Panc1 (cell line): Measurements from ENCODE around the gene FYN. TPM values are rescaled to one million over a fixed set of nuclear protein-coding genes. Genes with fewer than 3 reads are reported as not detected.

Source experiments
- ATAC-seq: fragments of 200-7000 bp; cut with Tn5 transposase; 2 replicates; pipeline ENCODE4 v1.9.1; 2020; ENCODE audit warnings: mild to moderate bottlenecking, moderate library complexity
- BruUV-seq: library from RNA; stranded (reverse); fragments of 400-500 nt; replicated peaks from 2 replicates; lab custom pipeline; 2021; lab: Mats Ljungman, UMichigan
- CTCF ChIA-PET: fragments of 300-600 bp; sonication (Branson Sonifier 250); formaldehyde crosslinking; loops from one replicate; lab custom pipeline; 2022; ENCODE audit warnings: antibody characterized with exemption; lab: Charles Lee
- POLR2A ChIA-PET: fragments of 300-600 bp; sonication (Branson Sonifier 250); formaldehyde crosslinking; loops from one replicate; lab custom pipeline; 2022; ENCODE audit warnings: antibody characterized with exemption; lab: Charles Lee
- DNase-seq: peaks from one replicate; pipeline ENCODE4 v3.0.0-alpha.2; 2010; ENCODE audit warnings: low read depth, low spot score
- H3K27ac ChIP-seq: 2 replicates; pipeline ENCODE4 v1.5.1; 2011; ENCODE audit warnings: mild to moderate bottlenecking, low read length, inconsistent platforms
- H3K27me3 ChIP-seq: fragments of 200-500 bp; sonication (Bioruptor generic); 2 replicates; pipeline ENCODE4 v1.6.0; 2014; ENCODE audit warnings: low read length, inconsistent platforms; ENCODE audit not compliant: control insufficient read depth, insufficient read depth
- H3K36me3 ChIP-seq: fragments of 200-500 bp; sonication (Bioruptor generic); 2 replicates; pipeline ENCODE4 v1.5.1; 2014; ENCODE audit warnings: inconsistent platforms, mild to moderate bottlenecking, low read length, moderate library complexity; ENCODE audit not compliant: control insufficient read depth, insufficient read depth
- H3K4me1 ChIP-seq: 2 replicates; pipeline ENCODE4 v1.5.1; 2011; ENCODE audit warnings: inconsistent platforms, mild to moderate bottlenecking, low read length, moderate library complexity; ENCODE audit not compliant: control insufficient read depth, insufficient read depth
- H3K4me3 ChIP-seq, 2 experiments: 2 replicates each; pipeline ENCODE4 v1.5.1; 2011 to 2012; ENCODE audit warnings: low read depth in 2 of 2, low read length in 2 of 2, mild to moderate bottlenecking in 2 of 2, inconsistent platforms in 1 of 2, moderate library complexity in 1 of 2
- H3K9me3 ChIP-seq: fragments of 200-500 bp; sonication (Bioruptor generic); 2 replicates; pipeline ENCODE4 v1.5.1; 2014; ENCODE audit warnings: low read depth, mild to moderate bottlenecking, inconsistent platforms, low read length, moderate library complexity; ENCODE audit not compliant: control insufficient read depth, insufficient read depth
- POLR2AphosphoS5 ChIP-seq: IDR thresholded peaks from 2 replicates; pipeline ENCODE4 v1.6.1; 2012; ENCODE audit warnings: mild to moderate bottlenecking, low read depth, low read length, moderate library complexity
- SIN3A ChIP-seq: IDR thresholded peaks from 2 replicates; pipeline ENCODE4 v1.6.1; 2012; ENCODE audit warnings: low read depth, mild to moderate bottlenecking, low read length, moderate library complexity, borderline replicate concordance; ENCODE audit not compliant: insufficient read depth
- TCF7L2 ChIP-seq: IDR thresholded peaks from 2 replicates; pipeline ENCODE4 v1.6.1; 2011; ENCODE audit warnings: mild to moderate bottlenecking, low read depth, low read length, inconsistent platforms
- in situ Hi-C: cut with HindIII; loops from 2 replicates; pipeline ENCODE4 v1.10.0; 2016; ENCODE audit warnings: low sequenced_read_pairs, low pct_unique_long_range_greater_than_20kb
- intact Hi-C: fragments of 100-400 bp; cut with micrococcal nuclease; formaldehyde crosslinking; loops from one replicate; pipeline ENCODE4 v1.10.0; 2022; ENCODE audit not compliant: unreplicated experiment
- total RNA-seq: library from RNA; stranded (reverse); gene quantifications from one replicate; pipeline ENCODE4 v1.2.1, GENCODE V29; 2021; ENCODE audit not compliant: unreplicated experiment
- TF ChIP-seq, protein P1 (sequence below), 2 experiments: IDR thresholded peaks; 2 replicates each; pipeline ENCODE4 v1.6.1; 2011 to 2012; ENCODE audit warnings: low read depth in 2 of 2, control low read depth in 1 of 2, low read length in 1 of 2, mild to moderate bottlenecking in 1 of 2, moderate library complexity in 1 of 2; ENCODE audit not compliant: insufficient read depth in 1 of 2
- TF ChIP-seq, protein P2 (sequence below): fragments of 450-650 bp; IDR thresholded peaks from 2 replicates; pipeline ENCODE4 v1.5.1; 2017; ENCODE audit warnings: mild to moderate bottlenecking

Gene FYN
- total RNA-seq, 1 experiment from 2014 or later: 4.2 TPM

DNA sequence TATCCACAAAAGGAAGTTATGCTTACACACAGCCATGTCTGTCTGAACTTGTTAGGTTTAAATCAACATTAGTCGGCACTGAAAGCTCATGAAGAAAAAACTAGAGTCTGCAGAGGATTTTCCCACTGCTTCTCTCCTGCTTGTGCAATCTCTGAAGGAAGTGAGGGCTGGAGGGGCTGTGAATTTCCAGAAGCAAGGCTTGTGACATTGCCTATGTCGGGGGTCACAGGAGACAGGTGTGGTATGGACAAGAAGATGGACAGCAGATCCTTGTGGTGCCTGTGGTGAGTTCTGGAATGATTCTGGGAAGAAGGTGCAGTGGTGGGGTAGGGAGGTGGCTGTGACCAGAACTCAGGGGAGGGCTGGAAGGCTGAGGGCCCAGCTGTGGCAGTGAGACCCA is 183.3 kb downstream of the FYN start:
- no peak overlapping the region for H3K27ac ChIP-seq
- H3K27me3 ChIP-seq: peaks cover 15% of the 10 kb centered on the region
- no TSS peak for BruUV-seq
- DNase-seq: no peak
- intact Hi-C loops (no loop called here), in situ Hi-C loops (no loop called here)
- POLR2A ChIA-PET: no interaction called here
- H3K4me3 ChIP-seq: no peak overlapping the region
- TF ChIP-seq, protein P1, sequence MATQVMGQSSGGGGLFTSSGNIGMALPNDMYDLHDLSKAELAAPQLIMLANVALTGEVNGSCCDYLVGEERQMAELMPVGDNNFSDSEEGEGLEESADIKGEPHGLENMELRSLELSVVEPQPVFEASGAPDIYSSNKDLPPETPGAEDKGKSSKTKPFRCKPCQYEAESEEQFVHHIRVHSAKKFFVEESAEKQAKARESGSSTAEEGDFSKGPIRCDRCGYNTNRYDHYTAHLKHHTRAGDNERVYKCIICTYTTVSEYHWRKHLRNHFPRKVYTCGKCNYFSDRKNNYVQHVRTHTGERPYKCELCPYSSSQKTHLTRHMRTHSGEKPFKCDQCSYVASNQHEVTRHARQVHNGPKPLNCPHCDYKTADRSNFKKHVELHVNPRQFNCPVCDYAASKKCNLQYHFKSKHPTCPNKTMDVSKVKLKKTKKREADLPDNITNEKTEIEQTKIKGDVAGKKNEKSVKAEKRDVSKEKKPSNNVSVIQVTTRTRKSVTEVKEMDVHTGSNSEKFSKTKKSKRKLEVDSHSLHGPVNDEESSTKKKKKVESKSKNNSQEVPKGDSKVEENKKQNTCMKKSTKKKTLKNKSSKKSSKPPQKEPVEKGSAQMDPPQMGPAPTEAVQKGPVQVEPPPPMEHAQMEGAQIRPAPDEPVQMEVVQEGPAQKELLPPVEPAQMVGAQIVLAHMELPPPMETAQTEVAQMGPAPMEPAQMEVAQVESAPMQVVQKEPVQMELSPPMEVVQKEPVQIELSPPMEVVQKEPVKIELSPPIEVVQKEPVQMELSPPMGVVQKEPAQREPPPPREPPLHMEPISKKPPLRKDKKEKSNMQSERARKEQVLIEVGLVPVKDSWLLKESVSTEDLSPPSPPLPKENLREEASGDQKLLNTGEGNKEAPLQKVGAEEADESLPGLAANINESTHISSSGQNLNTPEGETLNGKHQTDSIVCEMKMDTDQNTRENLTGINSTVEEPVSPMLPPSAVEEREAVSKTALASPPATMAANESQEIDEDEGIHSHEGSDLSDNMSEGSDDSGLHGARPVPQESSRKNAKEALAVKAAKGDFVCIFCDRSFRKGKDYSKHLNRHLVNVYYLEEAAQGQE (IDR thresholded peaks at IDR 0.05; ENCODE audit: insufficient read depth in 1 of 2, low read depth in 2 of 2, low read length in 1 of 2): no peak
- TF ChIP-seq SIN3A: no peak
- no peaks in the 10 kb centered on the region for H3K36me3 ChIP-seq
- peaks cover 11% of the 10 kb centered on the region for H3K4me1 ChIP-seq
- ATAC-seq: no peak
- CTCF ChIA-PET: no interaction called here
- no peaks in the 10 kb centered on the region for H3K9me3 ChIP-seq

DNA sequence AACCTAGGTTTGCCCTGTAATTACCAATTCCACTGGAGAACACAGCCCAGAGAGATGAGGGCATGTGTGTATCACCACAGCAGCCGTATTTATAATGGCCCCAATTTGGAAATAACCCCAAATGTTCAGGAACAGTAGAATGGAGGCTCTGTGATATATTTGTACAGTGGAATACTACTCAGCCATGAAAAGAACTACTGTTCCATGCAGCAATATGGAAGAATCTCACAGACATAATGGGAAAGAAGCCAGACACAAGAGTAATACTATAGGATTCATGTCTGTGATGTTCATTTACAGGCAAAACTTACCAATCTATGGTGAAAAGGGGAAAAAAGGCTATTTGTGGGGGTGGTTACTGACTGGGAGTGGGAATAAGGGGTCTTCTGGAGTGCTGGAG is 183.8 kb downstream of the FYN start:
- intact Hi-C loops: no loop called here
- DNase-seq (no peak), ATAC-seq (no peak)
- TF ChIP-seq, protein P2, sequence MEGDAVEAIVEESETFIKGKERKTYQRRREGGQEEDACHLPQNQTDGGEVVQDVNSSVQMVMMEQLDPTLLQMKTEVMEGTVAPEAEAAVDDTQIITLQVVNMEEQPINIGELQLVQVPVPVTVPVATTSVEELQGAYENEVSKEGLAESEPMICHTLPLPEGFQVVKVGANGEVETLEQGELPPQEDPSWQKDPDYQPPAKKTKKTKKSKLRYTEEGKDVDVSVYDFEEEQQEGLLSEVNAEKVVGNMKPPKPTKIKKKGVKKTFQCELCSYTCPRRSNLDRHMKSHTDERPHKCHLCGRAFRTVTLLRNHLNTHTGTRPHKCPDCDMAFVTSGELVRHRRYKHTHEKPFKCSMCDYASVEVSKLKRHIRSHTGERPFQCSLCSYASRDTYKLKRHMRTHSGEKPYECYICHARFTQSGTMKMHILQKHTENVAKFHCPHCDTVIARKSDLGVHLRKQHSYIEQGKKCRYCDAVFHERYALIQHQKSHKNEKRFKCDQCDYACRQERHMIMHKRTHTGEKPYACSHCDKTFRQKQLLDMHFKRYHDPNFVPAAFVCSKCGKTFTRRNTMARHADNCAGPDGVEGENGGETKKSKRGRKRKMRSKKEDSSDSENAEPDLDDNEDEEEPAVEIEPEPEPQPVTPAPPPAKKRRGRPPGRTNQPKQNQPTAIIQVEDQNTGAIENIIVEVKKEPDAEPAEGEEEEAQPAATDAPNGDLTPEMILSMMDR: no peak
- TF ChIP-seq TCF7L2 (no peak), POLR2AphosphoS5 (no peak)
- in situ Hi-C loops: no loop called here
- Histone ChIP-seq H3K9me3 (no peaks in the 10 kb centered on the region), H3K4me3 (no peak overlapping the region), H3K36me3 (no peaks in the 10 kb centered on the region), H3K27me3 (peaks cover 12% of the 10 kb centered on the region), H3K4me1 (peaks cover 11% of the 10 kb centered on the region), H3K27ac (no peak overlapping the region)
- no TSS peak for BruUV-seq
- CTCF ChIA-PET: no interaction called here
- POLR2A ChIA-PET: no interaction called here

DNA sequence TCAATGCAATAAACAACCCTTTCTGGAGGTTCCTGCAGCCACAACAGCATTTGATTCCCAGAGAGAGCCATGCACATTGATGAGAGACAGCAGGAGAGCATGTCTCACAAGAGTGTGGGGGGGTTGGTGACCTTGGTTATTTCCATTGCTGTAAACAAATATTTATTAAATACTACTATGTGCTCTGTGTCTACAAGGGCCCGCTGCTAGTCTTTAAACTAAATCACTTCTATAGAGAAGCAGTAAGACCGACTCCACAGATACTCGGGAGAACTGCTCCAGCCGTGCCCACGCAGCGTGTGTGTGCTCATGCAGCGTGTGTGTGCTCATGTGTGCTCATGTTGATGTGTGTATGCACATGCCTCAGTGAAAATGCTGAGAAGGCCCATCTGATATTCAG is 184.9 kb downstream of the FYN start:
- H3K4me3 ChIP-seq: no peak overlapping the region
- DNase-seq (no peak), ATAC-seq (no peak)
- H3K4me1 ChIP-seq: peaks cover 11% of the 10 kb centered on the region
- TF ChIP-seq SIN3A (no peak), TCF7L2 (no peak), POLR2AphosphoS5 (no peak)
- TF ChIP-seq, protein P1 (IDR thresholded peaks at IDR 0.05; ENCODE audit: insufficient read depth in 1 of 2, low read depth in 2 of 2, low read length in 1 of 2): no peak
- TF ChIP-seq, protein P2: no peak
- CTCF ChIA-PET: no interaction called here
- no peaks in the 10 kb centered on the region for H3K9me3 ChIP-seq
- no peak overlapping the region for H3K27ac ChIP-seq
- peaks cover 12% of the 10 kb centered on the region for H3K27me3 ChIP-seq
- H3K36me3 ChIP-seq: no peaks in the 10 kb centered on the region
- in situ Hi-C loops: no loop called here
- BruUV-seq: no TSS peak
- POLR2A ChIA-PET: interaction anchor here (0.6 to 0.7 kb wide), 2 partner anchors 391 to 1960 kb away, joined by 3 read pairs; no protein-coding TSS in a partner anchor
- intact Hi-C loops: no loop called here
